Stimulated activated CD4-positive, alpha-beta T cell treated with anti-CD3 and anti-CD28 coated beads, Interleukin-12 subunit alpha, Interleukin-12 subunit beta, amount 100 ng/mL, for 48 hours (primary cell): Measurements from ENCODE around the gene ROR1.
"Not testable (repeated sequence)": the region's sequence is repeated elsewhere in the genome, so short reads cannot be mapped to it uniquely, and the experiment has no call there.

Experiments
- DNase-seq, 3 donors: peaks; one replicate each; pipeline ENCODE4 v3.0.0-alpha.2; 2020; ENCODE audit warnings: low read depth in 2 of 3, low spot score in 1 of 3

ROR1 gene

DNA sequence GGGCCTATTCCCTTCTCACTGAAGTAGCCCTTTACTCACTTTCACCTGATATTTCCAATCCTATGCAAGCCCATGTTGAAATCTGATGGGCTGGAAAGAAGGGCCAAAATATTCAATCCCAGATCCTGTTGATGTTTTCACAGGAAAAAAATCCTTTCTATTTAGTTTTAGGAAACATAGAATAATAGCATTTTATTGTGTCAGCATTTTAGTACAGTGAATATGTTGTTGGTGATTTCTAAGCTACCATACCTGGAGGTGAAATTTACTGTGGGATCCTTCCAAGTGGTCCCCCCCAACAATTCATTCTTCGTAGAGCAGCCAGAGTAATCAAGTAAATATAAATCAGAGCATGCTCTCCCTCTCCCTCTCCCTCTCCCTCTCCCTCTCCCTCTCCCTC, 426.2 kb downstream of the ROR1 start:
- no peak for DNase-seq

DNA sequence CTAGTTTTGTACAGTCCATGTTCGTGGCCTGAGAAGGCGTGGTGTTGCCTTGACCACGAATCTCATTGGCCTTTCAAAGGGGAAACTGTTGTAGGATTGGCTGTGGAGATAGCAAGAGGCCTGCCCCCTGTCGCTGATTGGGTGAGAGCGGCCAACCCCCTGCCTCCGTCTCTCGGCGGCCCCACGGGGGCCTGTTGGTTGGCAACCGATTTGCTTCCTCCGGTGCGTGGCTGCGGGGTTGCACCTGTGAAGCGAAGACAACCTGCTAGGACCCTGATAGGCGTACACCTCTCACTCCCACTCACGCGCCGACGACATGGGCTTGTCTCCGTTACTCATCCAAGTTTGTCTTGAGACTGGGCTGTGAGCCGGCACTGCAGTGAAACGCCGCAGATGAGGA, 429.6 kb downstream of the ROR1 start, which contains the start of gene UBE2U:
Gene UBE2U, plus strand, starts transcription at position 204 of the 400 bp plus-strand sequence. CDS start 428 bp downstream, outside the sequence.
- no peak for DNase-seq

DNA sequence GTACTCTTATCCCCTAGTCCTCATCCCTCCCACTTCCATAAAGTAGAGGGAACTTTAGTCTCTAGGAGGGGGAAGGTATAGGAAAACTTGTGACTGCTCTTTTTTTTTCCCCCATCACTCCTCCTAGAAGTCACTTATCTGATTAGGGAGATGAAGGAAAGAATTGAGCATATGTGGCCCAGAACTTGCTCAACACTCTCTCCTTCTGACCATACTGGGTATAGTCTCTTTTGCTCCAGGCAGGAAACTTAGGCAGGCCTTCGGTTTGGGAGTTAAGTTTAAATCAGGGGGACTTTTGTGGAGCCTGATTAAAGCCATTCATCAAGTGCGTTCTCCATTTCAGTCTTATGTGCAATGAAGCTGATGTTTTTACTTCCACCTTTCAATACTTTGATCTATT, 435.4 kb downstream of the ROR1 start:
- DNase-seq, result no peak

- no peak for DNase-seq
These were observed 438.2 kb downstream of the ROR1 start for GRCh38 chr1:64212031-64212430.

DNA sequence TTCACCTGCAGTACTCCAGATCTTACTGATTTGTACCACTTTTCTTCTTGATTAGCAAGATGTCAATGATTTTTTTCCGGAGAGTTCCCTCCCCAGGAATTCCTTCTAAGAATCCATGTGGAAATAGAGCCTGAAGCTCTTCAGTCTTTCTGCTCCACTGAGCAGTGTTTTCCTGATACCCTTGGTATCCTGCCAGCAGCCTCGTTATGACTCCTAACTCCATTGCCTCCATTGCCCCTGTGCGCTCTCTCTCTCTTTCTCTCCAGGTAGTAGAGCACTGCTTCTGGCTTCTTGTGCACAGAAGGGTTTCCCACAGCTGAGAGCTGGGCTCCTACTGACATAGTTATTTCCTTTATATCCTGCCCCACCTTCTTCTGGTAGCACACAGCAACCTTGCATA, 441.8 kb downstream of the ROR1 start:
- no peak for DNase-seq

GRCh38 chr1:64220241-64220640, 446.4 kb downstream of the ROR1 start:
- DNase-seq, result no peak

GRCh38 chr1:64223329-64224151, 449.7 kb downstream of the ROR1 start:
- DNase-seq, result no peak

DNA sequence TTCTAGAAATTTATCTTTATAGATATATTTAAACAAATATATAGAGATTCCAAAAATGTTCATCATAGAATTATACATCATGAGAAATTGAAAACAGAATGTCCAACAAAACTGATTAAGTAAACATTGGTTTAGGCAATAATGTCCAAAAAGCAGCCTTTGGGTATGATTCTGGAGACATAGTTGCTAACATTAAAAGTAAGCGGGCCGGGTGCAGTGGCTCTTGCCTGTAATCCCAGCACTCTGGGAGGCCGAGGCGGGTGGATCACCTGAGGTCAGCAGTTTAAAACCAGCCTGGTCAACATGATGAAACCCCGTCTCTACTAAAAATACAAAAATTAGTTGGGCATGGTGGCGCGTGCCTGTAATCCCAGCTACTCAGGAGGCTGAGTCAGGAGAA, 450.4 kb downstream of the ROR1 start:
- DNase-seq, result not testable (repeated sequence)

GRCh38 chr1:64228167-64228957, 454.5 kb downstream of the ROR1 start:
- no peak for DNase-seq

- DNase-seq, result no peak
These were observed 455.5 kb downstream of the ROR1 start for GRCh38 chr1:64229307-64229706.
